Liver (tissue), 9 donors: ENCODE data around the gene PLA2G4E. TPM values are rescaled to one million over a fixed set of nuclear protein-coding genes. Genes with fewer than 3 reads are reported as not detected.

ENCODE experiments used
- DNase-seq: peaks from one replicate; pipeline ENCODE4 v3.0.0-alpha.2; 2017; ENCODE audit warnings: low spot score
- H3K27ac ChIP-seq, 2 donors: one replicate each; pipeline ENCODE4 v1.7.0; 2013; ENCODE audit warnings: inconsistent platforms in 2 of 2, low read length in 2 of 2, control low read depth in 1 of 2, low read depth in 1 of 2, mild to moderate bottlenecking in 1 of 2
- H3K27me3 ChIP-seq, 4 donors: one replicate each; pipeline versions ENCODE4 v1.6.1 to v1.7.0; 2013; ENCODE audit warnings: low read length in 3 of 4, inconsistent platforms in 1 of 4, mild to moderate bottlenecking in 1 of 4, moderate library complexity in 1 of 4; ENCODE audit not compliant: control insufficient read depth in 4 of 4, insufficient read depth in 4 of 4
- H3K36me3 ChIP-seq, 4 donors: one replicate each; pipeline versions ENCODE4 v1.6.1 to v1.7.0; 2013; ENCODE audit warnings: low read length in 3 of 4, mild to moderate bottlenecking in 3 of 4, low read depth in 1 of 4, moderate library complexity in 1 of 4; ENCODE audit not compliant: control insufficient read depth in 4 of 4, insufficient read depth in 3 of 4
- H3K4me1 ChIP-seq, 4 donors: one replicate each; pipeline versions ENCODE4 v1.6.1 to v1.7.0; 2013; ENCODE audit warnings: low read length in 3 of 4, mild to moderate bottlenecking in 3 of 4, moderate library complexity in 1 of 4; ENCODE audit not compliant: control insufficient read depth in 4 of 4, insufficient read depth in 4 of 4
- H3K4me3 ChIP-seq, 3 donors: one replicate each; pipeline versions ENCODE4 v1.6.1 to v1.7.0; 2013; ENCODE audit warnings: low read length in 3 of 3, control low read depth in 1 of 3, low read depth in 1 of 3, mild to moderate bottlenecking in 1 of 3
- H3K9ac ChIP-seq, 2 donors: one replicate each; pipeline ENCODE4 v1.7.0; 2013; ENCODE audit warnings: low read length in 2 of 2, mild to moderate bottlenecking in 2 of 2, moderate library complexity in 2 of 2, control low read depth in 1 of 2, low read depth in 1 of 2
- H3K9me3 ChIP-seq, 4 donors: one replicate each; pipeline versions ENCODE4 v1.6.1 to v1.7.0; 2013; ENCODE audit warnings: low read length in 3 of 4; ENCODE audit not compliant: control insufficient read depth in 4 of 4
- EGR1 ChIP-seq, 2 donors: IDR thresholded peaks; 2 replicates each; pipeline ENCODE4 v1.6.1; 2016 to 2018; ENCODE audit warnings: antibody characterized with exemption in 2 of 2, low read depth in 2 of 2
- FOXA1 ChIP-seq: IDR thresholded peaks from 2 replicates; pipeline ENCODE4 v1.6.1; 2016; ENCODE audit warnings: antibody characterized with exemption
- FOXA2 ChIP-seq: IDR thresholded peaks from 2 replicates; pipeline ENCODE4 v1.6.1; 2016; ENCODE audit warnings: antibody characterized with exemption
- GABPA ChIP-seq, 2 donors: IDR thresholded peaks in 1 of 2; conservative IDR thresholded peaks in 1 of 2; 2 replicates each; pipeline ENCODE4 v1.6.1; 2016; ENCODE audit warnings: antibody characterized with exemption in 2 of 2, mild to moderate bottlenecking in 1 of 2, moderate library complexity in 1 of 2
- HNF4A ChIP-seq, 2 donors: conservative IDR thresholded peaks; 2 replicates each; pipeline ENCODE4 v1.6.1; 2016; ENCODE audit warnings: antibody characterized with exemption in 2 of 2, mild to moderate bottlenecking in 2 of 2
- HNF4G ChIP-seq: IDR thresholded peaks from 2 replicates; pipeline ENCODE4 v1.6.1; 2016; ENCODE audit warnings: antibody characterized with exemption
- JUND ChIP-seq, 2 donors: IDR thresholded peaks; 2 replicates each; pipeline ENCODE4 v1.6.1; 2016; ENCODE audit warnings: antibody characterized with exemption in 2 of 2
- NR2F2 ChIP-seq: IDR thresholded peaks from 2 replicates; pipeline ENCODE4 v1.6.1; 2016; ENCODE audit warnings: antibody characterized with exemption
- RAD21 ChIP-seq, 2 donors: IDR thresholded peaks; 2 replicates each; pipeline ENCODE4 v1.6.1; 2016; ENCODE audit warnings: antibody characterized with exemption in 2 of 2, mild to moderate bottlenecking in 2 of 2
- RXRA ChIP-seq, 2 donors: IDR thresholded peaks; 2 replicates each; pipeline ENCODE4 v1.6.1; 2017 to 2018; ENCODE audit warnings: antibody characterized with exemption in 2 of 2, mild to moderate bottlenecking in 1 of 2
- SP1 ChIP-seq: IDR thresholded peaks from 2 replicates; pipeline ENCODE4 v1.6.1; 2018; ENCODE audit warnings: antibody characterized with exemption, mild to moderate bottlenecking
- TAF1 ChIP-seq: conservative IDR thresholded peaks from 2 replicates; pipeline ENCODE4 v1.6.1; 2016; ENCODE audit warnings: antibody characterized with exemption, mild to moderate bottlenecking
- YY1 ChIP-seq: IDR thresholded peaks from 2 replicates; pipeline ENCODE4 v1.6.1; 2016; ENCODE audit warnings: antibody characterized with exemption, mild to moderate bottlenecking
- WGBS: extraction: QIAGEN DNeasy Blood & Tissue Kit; methylation state at CpG from one replicate; pipeline ENCODE4 v1.1.7; 2013; 5-methylcytosine and 5-hydroxymethylcytosine counted together
- polyA plus RNA-seq, 2 donors: library from polyadenylated mRNA; stranded (reverse) in 1 of 2; unstranded in 1 of 2; fragments of 200-250 nt in 1 of 2; fragments of >200 nt in 1 of 2; fragmentation: Nextera tagmentation in 1 of 2; extraction: Ambion mirVana in 1 of 2; gene quantifications; one replicate each; pipeline versions ENCODE4 v1.2.1 to v1.2.3, GENCODE V29; 2013 to 2015
- total RNA-seq, 2 donors: library from RNA; depleted of rRNA; stranded (reverse); fragments of >200 nt; gene quantifications; one replicate each; pipeline ENCODE4 v1.2.3, GENCODE V29; 2014
- TF ChIP-seq, protein P1 (sequence below): IDR thresholded peaks from 2 replicates; pipeline ENCODE4 v1.6.1; 2016; ENCODE audit warnings: antibody characterized with exemption
- TF ChIP-seq, protein P2 (sequence below): IDR thresholded peaks from 2 replicates; pipeline ENCODE4 v1.6.1; 2016; ENCODE audit warnings: antibody characterized with exemption, mild to moderate bottlenecking
- TF ChIP-seq, protein P3 (sequence below): IDR thresholded peaks from 2 replicates; pipeline ENCODE4 v1.6.1; 2016; ENCODE audit warnings: antibody characterized with exemption
- TF ChIP-seq, protein P4 (sequence below): IDR thresholded peaks from 2 replicates; pipeline ENCODE4 v1.6.1; 2016; ENCODE audit warnings: antibody characterized with exemption
- TF ChIP-seq, protein P5 (sequence below): fragments of 150-350 bp; IDR thresholded peaks from 2 replicates; pipeline ENCODE4 v1.5.1; 2017; ENCODE audit warnings: improper control_type of control experiment, low read depth, low read length; ENCODE audit not compliant: missing input control
- donor health status: healthy.
- donor health status: healthy.
- donor health status: healthy.
- donor health status: healthy.
- donor health status: healthy.

Gene PLA2G4E
- total and polyA plus RNA-seq, 4 donors: not detected

DNA sequence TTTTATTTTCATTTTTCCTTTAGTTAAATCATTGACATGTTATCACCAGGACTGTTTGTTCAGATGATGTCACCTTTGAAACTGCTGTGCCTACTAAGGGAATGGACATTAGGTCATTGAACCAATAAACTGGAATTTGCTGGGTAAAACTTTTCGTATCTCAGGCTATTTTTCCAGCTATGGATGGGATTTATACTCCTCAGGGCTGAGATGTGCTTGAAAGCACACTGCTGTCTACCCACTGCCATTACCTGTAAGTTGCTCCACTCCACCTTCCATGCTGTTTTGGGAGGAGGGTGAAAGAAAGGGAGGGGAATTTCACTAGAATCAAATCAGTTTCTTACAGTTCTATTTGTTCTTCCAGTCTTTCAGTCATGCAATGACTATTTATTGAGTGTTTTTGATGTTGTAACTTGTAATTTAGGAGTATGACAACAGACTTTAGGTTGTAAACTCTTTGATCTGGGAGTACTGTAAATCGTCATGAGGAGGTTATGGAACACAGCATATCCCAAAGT lies 59.8 kb downstream of the PLA2G4E start:
- peak overlapping the region; percentile 30 to 87 for H3K9ac ChIP-seq
- H3K9me3 ChIP-seq: no peaks in the 10 kb centered on the region
- TF ChIP-seq, protein P1, sequence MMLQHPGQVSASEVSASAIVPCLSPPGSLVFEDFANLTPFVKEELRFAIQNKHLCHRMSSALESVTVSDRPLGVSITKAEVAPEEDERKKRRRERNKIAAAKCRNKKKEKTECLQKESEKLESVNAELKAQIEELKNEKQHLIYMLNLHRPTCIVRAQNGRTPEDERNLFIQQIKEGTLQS: peak; percentile 95
- peak; percentile 97 to 98 for TF ChIP-seq JUND (IDR thresholded peaks at IDR 0.05)
- TF ChIP-seq YY1: peak; percentile 89
- TF ChIP-seq, protein P2, sequence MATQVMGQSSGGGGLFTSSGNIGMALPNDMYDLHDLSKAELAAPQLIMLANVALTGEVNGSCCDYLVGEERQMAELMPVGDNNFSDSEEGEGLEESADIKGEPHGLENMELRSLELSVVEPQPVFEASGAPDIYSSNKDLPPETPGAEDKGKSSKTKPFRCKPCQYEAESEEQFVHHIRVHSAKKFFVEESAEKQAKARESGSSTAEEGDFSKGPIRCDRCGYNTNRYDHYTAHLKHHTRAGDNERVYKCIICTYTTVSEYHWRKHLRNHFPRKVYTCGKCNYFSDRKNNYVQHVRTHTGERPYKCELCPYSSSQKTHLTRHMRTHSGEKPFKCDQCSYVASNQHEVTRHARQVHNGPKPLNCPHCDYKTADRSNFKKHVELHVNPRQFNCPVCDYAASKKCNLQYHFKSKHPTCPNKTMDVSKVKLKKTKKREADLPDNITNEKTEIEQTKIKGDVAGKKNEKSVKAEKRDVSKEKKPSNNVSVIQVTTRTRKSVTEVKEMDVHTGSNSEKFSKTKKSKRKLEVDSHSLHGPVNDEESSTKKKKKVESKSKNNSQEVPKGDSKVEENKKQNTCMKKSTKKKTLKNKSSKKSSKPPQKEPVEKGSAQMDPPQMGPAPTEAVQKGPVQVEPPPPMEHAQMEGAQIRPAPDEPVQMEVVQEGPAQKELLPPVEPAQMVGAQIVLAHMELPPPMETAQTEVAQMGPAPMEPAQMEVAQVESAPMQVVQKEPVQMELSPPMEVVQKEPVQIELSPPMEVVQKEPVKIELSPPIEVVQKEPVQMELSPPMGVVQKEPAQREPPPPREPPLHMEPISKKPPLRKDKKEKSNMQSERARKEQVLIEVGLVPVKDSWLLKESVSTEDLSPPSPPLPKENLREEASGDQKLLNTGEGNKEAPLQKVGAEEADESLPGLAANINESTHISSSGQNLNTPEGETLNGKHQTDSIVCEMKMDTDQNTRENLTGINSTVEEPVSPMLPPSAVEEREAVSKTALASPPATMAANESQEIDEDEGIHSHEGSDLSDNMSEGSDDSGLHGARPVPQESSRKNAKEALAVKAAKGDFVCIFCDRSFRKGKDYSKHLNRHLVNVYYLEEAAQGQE: peak; percentile 71
- peak in 1 of 2 donors; percentile 21 for TF ChIP-seq RAD21 (IDR thresholded peaks at IDR 0.05)
- TF ChIP-seq TAF1: no peak
- no peak for TF ChIP-seq FOXA1
- no peak for TF ChIP-seq EGR1 (IDR thresholded peaks at IDR 0.05; ENCODE audit: low read depth in 2 of 2)
- TF ChIP-seq, protein P3, sequence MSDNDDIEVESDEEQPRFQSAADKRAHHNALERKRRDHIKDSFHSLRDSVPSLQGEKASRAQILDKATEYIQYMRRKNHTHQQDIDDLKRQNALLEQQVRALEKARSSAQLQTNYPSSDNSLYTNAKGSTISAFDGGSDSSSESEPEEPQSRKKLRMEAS: peak; percentile 41
- TF ChIP-seq HNF4A (conservative IDR thresholded peaks at IDR 0.05): peak; percentile 52 to 64
- peak; percentile 95 for TF ChIP-seq SP1
- TF ChIP-seq RXRA (IDR thresholded peaks at IDR 0.05): peak; percentile 99 to 100
- TF ChIP-seq GABPA (IDR thresholded peaks at IDR 0.05 in 1 of 2, conservative IDR thresholded peaks at IDR 0.05 in 1 of 2): no peak
- no peak for TF ChIP-seq NR2F2
- no peak for TF ChIP-seq HNF4G
- peak; percentile 52 for TF ChIP-seq FOXA2
- TF ChIP-seq, protein P4, sequence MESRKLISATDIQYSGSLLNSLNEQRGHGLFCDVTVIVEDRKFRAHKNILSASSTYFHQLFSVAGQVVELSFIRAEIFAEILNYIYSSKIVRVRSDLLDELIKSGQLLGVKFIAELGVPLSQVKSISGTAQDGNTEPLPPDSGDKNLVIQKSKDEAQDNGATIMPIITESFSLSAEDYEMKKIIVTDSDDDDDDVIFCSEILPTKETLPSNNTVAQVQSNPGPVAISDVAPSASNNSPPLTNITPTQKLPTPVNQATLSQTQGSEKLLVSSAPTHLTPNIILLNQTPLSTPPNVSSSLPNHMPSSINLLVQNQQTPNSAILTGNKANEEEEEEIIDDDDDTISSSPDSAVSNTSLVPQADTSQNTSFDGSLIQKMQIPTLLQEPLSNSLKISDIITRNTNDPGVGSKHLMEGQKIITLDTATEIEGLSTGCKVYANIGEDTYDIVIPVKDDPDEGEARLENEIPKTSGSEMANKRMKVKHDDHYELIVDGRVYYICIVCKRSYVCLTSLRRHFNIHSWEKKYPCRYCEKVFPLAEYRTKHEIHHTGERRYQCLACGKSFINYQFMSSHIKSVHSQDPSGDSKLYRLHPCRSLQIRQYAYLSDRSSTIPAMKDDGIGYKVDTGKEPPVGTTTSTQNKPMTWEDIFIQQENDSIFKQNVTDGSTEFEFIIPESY: peak; percentile 38
- TF ChIP-seq, protein P5, sequence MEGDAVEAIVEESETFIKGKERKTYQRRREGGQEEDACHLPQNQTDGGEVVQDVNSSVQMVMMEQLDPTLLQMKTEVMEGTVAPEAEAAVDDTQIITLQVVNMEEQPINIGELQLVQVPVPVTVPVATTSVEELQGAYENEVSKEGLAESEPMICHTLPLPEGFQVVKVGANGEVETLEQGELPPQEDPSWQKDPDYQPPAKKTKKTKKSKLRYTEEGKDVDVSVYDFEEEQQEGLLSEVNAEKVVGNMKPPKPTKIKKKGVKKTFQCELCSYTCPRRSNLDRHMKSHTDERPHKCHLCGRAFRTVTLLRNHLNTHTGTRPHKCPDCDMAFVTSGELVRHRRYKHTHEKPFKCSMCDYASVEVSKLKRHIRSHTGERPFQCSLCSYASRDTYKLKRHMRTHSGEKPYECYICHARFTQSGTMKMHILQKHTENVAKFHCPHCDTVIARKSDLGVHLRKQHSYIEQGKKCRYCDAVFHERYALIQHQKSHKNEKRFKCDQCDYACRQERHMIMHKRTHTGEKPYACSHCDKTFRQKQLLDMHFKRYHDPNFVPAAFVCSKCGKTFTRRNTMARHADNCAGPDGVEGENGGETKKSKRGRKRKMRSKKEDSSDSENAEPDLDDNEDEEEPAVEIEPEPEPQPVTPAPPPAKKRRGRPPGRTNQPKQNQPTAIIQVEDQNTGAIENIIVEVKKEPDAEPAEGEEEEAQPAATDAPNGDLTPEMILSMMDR: no peak
- H3K27me3 ChIP-seq: no peaks in the 10 kb centered on the region
- H3K27ac ChIP-seq: peak overlapping the region; percentile 97 to 99
- H3K4me3 ChIP-seq: peak overlapping the region; percentile 35 to 59 (median 43)
- H3K36me3 ChIP-seq: no peaks in the 10 kb centered on the region
- no peak for DNase-seq
- WGBS: 24% methylated on average over 2 of the region's 2 CpGs
- peaks cover 7 to 49% (median 10%) of the 10 kb centered on the region in 4 donors for H3K4me1 ChIP-seq
